ENCODE measurements around the gene NIT2. TPM values are rescaled to one million over a fixed set of nuclear protein-coding genes. Genes with fewer than 3 reads are reported as not detected.
A peak's percentile ranks its signal among the peaks of the same experiment; 100 is the strongest.

The NIT2 gene
- total and polyA plus RNA-seq, 12 donors = 16.8 to 84.5 (median 39.7) TPM

DNA sequence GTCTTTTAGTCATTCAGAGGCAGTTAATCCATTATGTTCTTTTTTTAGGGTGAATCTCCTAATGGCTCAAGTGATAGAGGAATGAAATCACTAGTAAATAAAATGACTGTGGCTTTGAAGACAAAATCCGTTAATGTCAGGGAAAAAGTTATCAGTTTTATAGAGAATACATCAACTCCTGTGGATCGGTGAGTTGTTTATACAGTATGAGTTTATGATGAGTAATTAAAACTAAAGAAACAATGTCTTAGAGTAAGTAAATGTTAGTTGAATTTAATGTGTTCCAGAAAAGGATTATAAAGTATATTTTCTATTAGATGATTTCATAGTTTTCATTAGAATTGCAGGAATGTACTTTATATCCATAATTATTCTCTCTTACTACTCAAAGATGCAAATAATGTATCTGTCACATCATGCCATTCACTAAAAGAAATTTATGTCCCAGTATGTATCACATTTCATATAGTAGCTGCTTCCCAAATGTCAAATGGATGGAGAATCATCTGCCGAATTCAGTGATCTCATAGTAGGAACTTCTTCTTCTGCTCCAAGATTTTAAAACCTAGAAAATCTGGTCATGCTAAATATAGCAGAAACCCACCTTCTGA, 24.1 kb upstream of the NIT2 start:
- H3K27ac ChIP-seq = no peak overlapping the region
- peaks cover 3 to 10% of the 10 kb centered on the region in 2 donors for H3K4me1 ChIP-seq (replicated peaks in 1 of 2)
- no peak for DNase-seq
- H3K27me3 ChIP-seq = no peaks in the 10 kb centered on the region
- no peaks in the 10 kb centered on the region for H3K9me3 ChIP-seq (replicated peaks in 1 of 3)
- H3K4me3 ChIP-seq = no peak overlapping the region
- peaks cover 0 to 24% of the 10 kb centered on the region in 2 donors for H3K36me3 ChIP-seq (replicated peaks in 1 of 2)
- WGBS, 4 donors = 88 to 94% (median 90%) methylated on average over 3 of the region's 3 CpGs
- intact Hi-C loops (cut with DNase I) = no loop called here
- TF ChIP-seq, protein P1, sequence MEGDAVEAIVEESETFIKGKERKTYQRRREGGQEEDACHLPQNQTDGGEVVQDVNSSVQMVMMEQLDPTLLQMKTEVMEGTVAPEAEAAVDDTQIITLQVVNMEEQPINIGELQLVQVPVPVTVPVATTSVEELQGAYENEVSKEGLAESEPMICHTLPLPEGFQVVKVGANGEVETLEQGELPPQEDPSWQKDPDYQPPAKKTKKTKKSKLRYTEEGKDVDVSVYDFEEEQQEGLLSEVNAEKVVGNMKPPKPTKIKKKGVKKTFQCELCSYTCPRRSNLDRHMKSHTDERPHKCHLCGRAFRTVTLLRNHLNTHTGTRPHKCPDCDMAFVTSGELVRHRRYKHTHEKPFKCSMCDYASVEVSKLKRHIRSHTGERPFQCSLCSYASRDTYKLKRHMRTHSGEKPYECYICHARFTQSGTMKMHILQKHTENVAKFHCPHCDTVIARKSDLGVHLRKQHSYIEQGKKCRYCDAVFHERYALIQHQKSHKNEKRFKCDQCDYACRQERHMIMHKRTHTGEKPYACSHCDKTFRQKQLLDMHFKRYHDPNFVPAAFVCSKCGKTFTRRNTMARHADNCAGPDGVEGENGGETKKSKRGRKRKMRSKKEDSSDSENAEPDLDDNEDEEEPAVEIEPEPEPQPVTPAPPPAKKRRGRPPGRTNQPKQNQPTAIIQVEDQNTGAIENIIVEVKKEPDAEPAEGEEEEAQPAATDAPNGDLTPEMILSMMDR (IDR thresholded peaks at IDR 0.05) = no peak
- no peak for TF ChIP-seq POLR2A (IDR thresholded peaks at IDR 0.05)

DNA sequence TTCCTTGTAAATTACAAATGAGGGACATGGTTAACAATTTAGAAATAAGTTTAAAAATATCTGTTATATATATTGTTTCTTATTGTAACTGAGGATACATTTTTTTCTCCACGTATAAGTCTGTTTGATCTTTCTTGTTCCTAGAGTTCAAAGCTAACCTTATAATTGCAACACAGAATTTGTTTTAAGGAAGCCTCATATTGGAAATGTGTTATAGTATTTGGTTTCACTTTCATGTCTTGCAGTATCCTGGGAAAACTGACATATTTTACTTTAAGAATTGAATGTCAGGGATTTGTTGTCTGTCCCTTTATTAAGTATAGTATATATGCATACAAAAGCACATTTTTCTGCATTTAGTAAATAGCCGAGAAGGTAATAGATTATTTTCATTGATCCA, 23.5 kb upstream of the NIT2 start:
- intact Hi-C loops (cut with DNase I) = no loop called here
- H3K27me3 ChIP-seq = no peaks in the 10 kb centered on the region
- TF ChIP-seq, protein P1 (IDR thresholded peaks at IDR 0.05) = no peak
- no peak for TF ChIP-seq POLR2A (IDR thresholded peaks at IDR 0.05)
- H3K36me3 ChIP-seq (replicated peaks in 1 of 2) = peaks cover 0 to 24% of the 10 kb centered on the region in 2 donors
- H3K4me3 ChIP-seq = peak overlapping the region in 1 of 4 donors; percentile 26
- DNase-seq = no peak
- no peaks in the 10 kb centered on the region for H3K9me3 ChIP-seq (replicated peaks in 1 of 3)
- H3K4me1 ChIP-seq (replicated peaks in 1 of 2) = peaks cover 3 to 10% of the 10 kb centered on the region in 2 donors
- 33 to 45% (median 42%) methylated on average over 2 of the region's 2 CpGs for WGBS, 4 donors
- no peak overlapping the region for H3K27ac ChIP-seq

DNA sequence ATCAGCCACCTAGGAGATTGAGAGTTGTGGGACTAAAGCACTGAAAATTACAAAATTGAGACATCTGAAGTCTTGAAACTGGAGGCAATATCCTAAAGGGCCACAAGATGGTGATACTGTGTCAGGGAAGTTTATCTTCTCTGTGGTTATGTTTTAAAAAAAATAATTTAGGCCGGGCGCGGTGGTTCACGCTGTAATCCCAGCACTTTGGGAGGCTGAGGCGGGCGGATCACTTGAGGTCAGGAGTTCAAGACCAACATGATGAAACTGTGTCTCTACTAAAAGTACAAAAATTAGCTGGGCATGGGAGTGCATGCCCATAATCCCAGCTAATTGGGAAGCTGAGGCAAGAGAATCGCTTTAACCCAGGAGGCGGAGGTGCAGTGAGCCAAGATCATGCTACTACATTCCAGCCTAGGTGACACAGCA, 17.9 kb upstream of the NIT2 start:
- peak; percentile 40 to 73 (median 44) for DNase-seq
- H3K27ac ChIP-seq = no peak overlapping the region

DNA sequence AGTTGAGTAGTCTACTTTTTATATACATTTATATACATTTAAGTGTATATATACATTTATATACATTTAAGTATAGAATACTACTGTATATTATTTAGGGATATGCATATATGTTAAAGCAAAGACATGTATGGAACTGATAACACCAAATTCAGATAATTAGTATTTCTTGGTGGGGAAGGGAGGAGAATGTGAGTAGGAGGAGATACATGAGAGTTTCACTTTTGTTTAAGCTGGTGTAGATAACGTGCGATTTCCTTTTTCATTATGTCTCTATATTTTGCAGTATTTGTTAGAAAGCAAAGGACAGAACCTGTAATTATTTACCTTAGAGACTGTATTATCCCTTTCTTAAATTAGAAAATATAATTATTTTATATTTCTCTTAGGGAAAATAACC, 16.6 kb upstream of the NIT2 start:
- intact Hi-C loops (cut with DNase I) = no loop called here
- WGBS, 4 donors = 67 to 75% (median 71%) methylated on average over 2 of the region's 2 CpGs
- no peak overlapping the region for H3K27ac ChIP-seq
- TF ChIP-seq, protein P1 (IDR thresholded peaks at IDR 0.05) = no peak
- no peak for TF ChIP-seq POLR2A (IDR thresholded peaks at IDR 0.05)
- peaks cover 4 to 27% of the 10 kb centered on the region in 2 donors for H3K36me3 ChIP-seq (replicated peaks in 1 of 2)
- no peaks in the 10 kb centered on the region for H3K27me3 ChIP-seq
- no peaks in the 10 kb centered on the region for H3K4me1 ChIP-seq (replicated peaks in 1 of 2)
- H3K9me3 ChIP-seq (replicated peaks in 1 of 3) = no peaks in the 10 kb centered on the region
- DNase-seq = no peak
- no peak overlapping the region for H3K4me3 ChIP-seq

More for the DNA sequence above, 17.9 kb upstream of the NIT2 start:
- no peaks in the 10 kb centered on the region for H3K27me3 ChIP-seq
- H3K4me1 ChIP-seq (replicated peaks in 1 of 2) = peaks cover 0 to under 1% of the 10 kb centered on the region in 2 donors
- 25 to 33% (median 27%) methylated on average over 8 of the region's 8 CpGs for WGBS, 4 donors
- peaks cover 4 to 27% of the 10 kb centered on the region in 2 donors for H3K36me3 ChIP-seq (replicated peaks in 1 of 2)
- intact Hi-C loops (cut with DNase I) = no loop called here
- H3K4me3 ChIP-seq = no peak overlapping the region
- H3K9me3 ChIP-seq (replicated peaks in 1 of 3) = no peaks in the 10 kb centered on the region
- TF ChIP-seq POLR2A (IDR thresholded peaks at IDR 0.05) = no peak
- TF ChIP-seq, protein P1 (IDR thresholded peaks at IDR 0.05) = peak; percentile 58 to 82 (median 75)

Measured in adrenal gland (tissue), 12 donors.